GM19035 (cell line): ENCODE data around the gene FAM53C.
"Not testable (repeated sequence)": the region's sequence is repeated elsewhere in the genome, so short reads cannot be mapped to it uniquely, and the experiment has no call there.

Experiments
- ATAC-seq: cut with Tn5 transposase; IDR thresholded peaks from one replicate; pipeline ENCODE4 v1.9.1; 2021; ENCODE audit not compliant: unreplicated experiment

FAM53C gene

GRCh38 chr5:138337685-138338410 lies at the start of gene FAM53C:
Gene FAM53C (plus strand): TSS chr5:138338266. CDS start chr5:138341336, 3,070 bp downstream.
- peak; percentile 76 for ATAC-seq

DNA sequence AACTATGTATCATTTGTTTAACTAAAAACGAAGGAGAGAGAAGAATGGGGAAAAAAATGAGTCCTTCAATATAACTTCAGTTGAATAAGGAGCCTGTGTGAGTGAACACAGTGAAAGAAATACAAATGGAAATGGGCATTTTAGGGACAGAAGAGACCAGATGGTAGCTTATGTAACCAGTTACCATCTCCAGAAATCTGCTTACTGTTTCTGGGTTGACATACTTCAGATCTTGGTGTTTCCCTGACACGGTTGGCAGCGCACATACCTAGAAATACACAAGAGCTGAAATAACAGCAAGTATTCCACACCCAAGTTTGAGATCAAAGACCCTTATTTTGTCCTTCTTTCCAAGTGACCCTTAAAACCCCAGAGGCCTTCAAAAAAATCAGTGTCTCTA lies 48.8 kb upstream of the FAM53C start:
- ATAC-seq: no peak

DNA sequence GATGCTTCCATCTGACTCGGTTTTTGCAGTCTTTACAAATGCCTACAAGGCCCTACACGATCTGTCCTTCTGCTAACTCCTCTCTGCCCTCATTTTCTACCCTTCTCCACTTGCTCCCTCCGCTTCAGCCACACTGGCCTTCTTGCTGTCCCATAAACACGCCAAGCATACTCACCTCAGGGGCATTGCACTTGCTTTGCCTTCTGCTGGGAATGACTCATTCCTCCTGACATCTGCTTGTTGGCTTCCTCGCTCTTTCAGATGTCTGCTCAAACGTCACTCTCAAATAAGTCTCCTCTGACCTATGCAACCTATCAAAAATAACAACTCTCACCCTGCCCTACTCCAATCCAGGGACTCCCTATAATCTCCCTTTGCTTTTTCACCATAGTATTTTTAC lies 34.7 kb upstream of the FAM53C start:
- no peak for ATAC-seq

DNA sequence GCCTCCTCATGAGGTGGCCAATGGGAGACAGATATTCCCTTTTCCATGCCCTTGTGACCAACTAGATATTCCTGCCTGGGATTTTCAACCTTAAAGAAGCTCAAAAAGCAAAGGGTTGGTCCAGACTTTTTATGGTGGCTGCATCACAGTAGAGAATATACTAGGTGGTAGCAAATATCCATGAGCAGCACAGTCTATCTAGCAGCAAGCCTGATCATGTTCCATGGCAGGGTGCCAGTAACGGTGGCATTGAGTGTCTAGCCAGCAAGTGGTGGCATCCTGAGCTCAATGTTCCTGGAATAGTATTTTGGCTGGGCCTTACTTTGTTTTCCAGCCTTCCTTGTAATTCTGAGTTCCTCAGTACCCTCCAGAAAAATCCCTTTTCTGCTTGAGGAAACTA lies 32.3 kb upstream of the FAM53C start:
- no peak for ATAC-seq

- ATAC-seq: no peak
Measured at GRCh38 chr5:138315751-138316278, 22.3 kb upstream of the FAM53C start.

- ATAC-seq: no peak
Measured at GRCh38 chr5:138316355-138316754, 21.7 kb upstream of the FAM53C start.

GRCh38 chr5:138318211-138318610 lies 19.9 kb upstream of the FAM53C start:
- ATAC-seq: not testable (repeated sequence)

- no peak for ATAC-seq
Measured at GRCh38 chr5:138330813-138331448, 7.1 kb upstream of the FAM53C start.

DNA sequence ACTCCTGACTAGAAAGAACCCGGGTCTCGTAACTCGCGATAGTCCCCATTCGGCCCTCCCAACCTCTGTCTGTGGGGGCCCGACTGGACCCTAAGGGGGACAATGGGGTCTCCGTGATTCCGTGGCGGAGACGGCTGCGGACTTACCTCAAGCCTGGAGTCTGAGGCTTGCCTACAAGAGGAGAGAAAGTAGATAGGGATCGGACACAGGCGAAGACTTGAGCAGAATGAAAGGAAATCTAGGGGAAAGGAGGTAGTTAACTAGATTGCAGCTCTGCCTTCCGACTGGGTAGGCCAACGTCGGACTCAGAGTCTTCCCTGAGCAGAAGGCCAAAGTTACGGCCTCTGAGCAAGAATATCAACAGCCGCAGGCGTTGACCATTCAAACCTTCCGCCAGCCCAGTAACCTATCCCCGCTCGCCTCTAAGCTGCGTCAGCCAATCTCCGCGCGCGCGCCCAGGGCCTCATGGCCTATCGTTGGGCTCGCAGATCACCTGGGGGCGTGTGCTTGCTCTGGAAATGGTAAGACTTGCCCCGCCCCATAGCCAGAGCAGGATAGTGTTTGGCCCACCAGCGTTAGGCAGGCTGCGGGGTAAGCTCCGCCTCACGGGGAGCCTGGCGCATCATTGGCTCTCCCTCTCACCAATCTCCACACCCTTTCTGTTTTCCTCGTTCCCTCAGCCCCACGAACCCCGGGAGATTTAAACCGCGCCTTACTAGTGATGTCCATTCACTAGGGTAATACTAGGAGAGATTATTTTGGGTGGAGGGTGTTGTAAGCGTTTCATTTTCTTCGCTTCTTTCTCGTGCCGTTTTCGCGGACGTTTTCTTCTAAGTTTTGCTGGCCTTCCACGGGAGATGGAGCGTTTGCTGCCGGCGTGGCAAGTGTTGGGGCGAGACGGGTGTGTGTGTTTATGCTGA lies 6.4 kb upstream of the FAM53C start, which contains the start of gene CDC25C:
Gene CDC25C, minus strand, starts transcription at position 356 of the 920 bp plus-strand sequence. CDS start 624 bp downstream, outside the sequence.
- ATAC-seq: peak; percentile 99

DNA sequence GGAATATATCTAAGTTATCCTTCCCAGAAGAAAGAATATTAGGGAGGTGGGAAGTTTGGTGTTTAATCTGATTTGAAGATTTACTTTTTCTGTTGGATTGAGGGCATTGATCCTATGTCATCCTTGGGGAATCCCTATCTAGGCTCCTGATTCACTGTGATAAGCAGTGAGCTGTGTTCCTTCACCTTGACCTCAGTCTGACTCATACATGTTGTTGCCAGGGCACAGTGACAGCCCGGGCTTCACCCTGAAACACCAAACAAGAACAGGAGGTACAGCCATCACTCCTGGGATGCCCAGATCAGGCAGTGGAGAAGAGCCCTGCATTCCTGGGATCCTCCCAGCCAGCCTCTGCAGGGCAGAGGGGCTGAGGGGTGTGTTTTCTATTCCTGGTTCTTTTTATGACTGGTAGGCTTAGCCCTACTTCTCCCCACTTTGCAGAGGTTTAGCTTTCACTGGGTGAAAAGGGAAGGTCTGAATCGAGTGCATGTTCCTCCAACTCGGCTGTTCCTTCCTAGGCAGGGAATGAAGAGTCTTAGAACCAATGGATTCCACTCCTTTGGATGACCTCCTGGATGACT lies 3.1 kb upstream of the FAM53C start:
- ATAC-seq: no peak

DNA sequence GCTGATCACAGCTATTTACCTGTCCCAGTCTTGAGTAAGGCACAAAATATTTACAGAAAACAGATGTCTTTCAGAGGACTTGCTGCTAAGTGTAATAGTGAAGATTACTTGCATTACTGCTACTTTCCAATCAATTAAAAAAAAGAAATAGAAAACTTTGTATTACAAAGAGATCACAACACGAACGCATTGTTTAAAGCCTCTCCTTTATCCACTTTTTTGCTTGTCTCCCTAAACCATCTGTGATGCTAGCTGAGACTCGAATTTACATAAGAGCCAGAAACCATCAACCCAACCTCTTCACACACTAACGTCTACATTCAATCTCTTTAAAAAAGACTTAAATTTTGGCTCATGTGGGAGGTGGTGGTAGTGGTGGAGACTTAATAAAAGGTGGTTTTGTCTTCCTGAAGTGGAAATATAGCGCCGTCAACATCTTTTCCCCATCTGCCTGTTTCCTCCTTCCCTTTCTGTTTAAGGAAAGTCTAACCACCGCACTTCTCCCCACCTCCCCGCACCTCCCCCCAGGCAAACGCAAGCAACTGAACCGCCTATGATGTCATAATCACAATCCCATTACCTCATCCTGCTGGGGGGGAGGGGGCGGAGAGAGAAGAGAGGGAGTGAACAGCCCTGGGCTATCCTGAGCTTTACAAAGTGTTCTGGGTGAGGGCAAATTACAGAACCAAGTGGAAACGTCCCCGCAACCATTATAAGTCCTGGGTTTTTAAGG lies 948 bp upstream of the FAM53C start:
- peak; percentile 28 for ATAC-seq

GRCh38 chr5:138338411-138339090 lies 485 bp downstream of the FAM53C start:
- no peak for ATAC-seq

GRCh38 chr5:138339091-138339456 lies 1.0 kb downstream of the FAM53C start:
- ATAC-seq: no peak

GRCh38 chr5:138339464-138339863 lies 1.4 kb downstream of the FAM53C start:
- ATAC-seq: no peak

DNA sequence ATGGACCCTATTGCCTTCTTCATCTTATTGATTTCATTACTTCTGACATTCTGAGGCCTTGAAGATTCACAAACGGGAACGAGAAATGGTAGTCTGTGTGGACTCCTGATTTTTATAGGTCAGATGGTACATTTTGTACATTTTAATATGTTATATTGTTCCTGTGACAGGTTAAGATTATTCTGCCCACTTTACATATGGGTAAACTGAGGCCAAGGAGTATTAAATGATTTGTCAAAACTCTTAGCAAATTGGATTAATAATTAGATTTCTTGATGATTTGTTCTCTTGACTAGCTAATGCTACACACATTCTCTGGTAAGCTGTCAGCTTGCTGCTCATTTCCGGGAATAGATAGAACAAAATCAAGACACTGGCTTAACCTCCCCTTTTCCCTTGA lies 1.9 kb downstream of the FAM53C start:
- ATAC-seq: no peak

DNA sequence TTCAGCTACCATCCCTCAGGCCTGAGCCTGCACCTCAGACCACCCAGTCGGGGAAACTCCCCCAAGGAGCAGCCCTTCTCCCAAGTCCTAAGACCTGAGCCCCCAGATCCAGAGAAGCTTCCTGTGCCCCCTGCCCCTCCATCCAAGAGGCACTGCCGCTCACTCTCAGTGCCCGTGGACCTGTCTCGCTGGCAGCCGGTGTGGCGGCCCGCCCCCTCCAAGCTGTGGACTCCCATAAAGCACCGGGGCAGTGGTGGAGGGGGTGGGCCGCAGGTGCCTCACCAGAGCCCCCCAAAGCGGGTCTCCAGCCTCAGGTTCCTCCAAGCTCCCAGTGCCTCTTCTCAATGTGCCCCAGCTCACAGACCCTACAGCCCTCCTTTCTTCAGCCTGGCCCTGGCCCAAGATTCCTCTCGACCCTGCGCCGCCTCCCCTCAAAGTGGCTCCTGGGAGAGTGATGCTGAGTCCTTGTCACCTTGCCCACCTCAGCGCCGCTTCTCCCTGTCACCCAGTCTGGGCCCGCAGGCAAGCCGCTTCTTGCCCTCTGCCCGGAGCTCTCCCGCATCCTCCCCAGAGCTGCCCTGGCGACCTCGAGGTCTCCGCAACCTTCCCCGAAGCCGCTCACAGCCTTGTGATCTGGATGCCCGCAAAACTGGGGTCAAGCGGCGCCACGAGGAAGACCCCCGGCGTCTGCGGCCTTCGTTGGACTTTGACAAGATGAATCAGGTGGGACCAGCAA lies 7.0 kb downstream of the FAM53C start:
- ATAC-seq: no peak

- no peak for ATAC-seq
Measured at GRCh38 chr5:138346889-138347288, 8.8 kb downstream of the FAM53C start.

DNA sequence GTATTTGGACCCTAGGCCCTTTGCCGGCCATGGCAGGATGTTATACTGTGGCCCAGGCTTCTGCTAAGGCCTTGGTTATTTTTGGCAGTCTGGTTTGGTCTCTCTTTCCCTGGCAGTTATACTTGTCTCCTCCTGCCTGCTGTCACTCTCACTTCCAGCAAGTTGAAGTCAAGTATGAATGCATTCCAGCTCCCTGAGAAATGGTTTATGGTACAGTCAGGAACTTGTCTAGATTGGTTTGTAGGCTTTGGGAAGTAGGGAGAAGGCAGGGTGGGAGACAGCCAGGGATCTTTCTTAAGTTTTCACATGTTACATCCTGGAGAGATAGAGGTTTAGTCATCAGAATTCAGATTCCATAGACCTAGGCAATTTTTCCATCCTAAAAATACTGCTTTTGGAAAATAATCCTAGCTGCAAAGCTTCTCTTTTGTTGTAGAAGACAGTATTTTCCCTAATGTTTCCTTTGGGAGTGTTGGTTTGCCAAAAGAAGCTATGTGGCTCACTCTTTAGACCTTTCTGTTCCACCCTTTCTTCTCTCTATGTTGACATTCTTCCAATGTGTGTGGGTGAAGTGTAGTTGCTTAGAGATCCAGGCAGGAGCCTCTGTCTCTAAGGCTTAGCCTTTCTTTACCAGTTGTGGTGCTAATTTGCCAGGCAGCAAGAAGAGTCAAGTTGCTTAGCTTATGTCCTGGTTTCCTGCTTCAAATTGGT lies 11.9 kb downstream of the FAM53C start:
- no peak for ATAC-seq

DNA sequence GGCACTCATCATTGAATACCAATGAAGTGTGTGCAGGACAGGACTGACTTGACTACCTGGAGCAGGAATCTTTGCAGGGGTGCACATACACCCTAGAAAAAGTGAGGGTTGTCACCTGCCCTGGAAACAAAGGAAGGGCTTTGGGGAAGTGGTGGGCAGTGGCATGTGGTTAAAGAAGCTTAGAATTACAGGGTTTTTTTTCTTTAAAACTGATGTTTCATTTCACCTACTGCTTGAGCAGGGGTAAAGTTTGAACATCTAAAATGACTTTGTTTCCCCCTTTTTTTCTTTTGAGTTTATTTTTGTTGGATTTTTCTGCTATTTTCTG lies 12.5 kb downstream of the FAM53C start:
- no peak for ATAC-seq
